ENCODE measurements around the gene HOXB4. TPM values are rescaled to one million over a fixed set of nuclear protein-coding genes. Genes with fewer than 3 reads are reported as not detected.

Gene HOXB4
- total and polyA plus RNA-seq, 10 of the 15 experiments (the other 5 are each of a cell fraction or from before 2014, with no cell fraction given): 0.35 to 5.8 (median 3.0) TPM

- TF ChIP-seq, protein P1, sequence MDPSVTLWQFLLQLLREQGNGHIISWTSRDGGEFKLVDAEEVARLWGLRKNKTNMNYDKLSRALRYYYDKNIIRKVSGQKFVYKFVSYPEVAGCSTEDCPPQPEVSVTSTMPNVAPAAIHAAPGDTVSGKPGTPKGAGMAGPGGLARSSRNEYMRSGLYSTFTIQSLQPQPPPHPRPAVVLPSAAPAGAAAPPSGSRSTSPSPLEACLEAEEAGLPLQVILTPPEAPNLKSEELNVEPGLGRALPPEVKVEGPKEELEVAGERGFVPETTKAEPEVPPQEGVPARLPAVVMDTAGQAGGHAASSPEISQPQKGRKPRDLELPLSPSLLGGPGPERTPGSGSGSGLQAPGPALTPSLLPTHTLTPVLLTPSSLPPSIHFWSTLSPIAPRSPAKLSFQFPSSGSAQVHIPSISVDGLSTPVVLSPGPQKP (IDR thresholded peaks at IDR 0.05; ENCODE audit: low read depth, low read length): no peak
- no peak for TF ChIP-seq HDAC6 (IDR thresholded peaks at IDR 0.05; ENCODE audit: unreplicated experiment)
These were observed 6.2 kb downstream of the HOXB4 start (continued) for GRCh38 chr17:48571826-48572417.

DNA sequence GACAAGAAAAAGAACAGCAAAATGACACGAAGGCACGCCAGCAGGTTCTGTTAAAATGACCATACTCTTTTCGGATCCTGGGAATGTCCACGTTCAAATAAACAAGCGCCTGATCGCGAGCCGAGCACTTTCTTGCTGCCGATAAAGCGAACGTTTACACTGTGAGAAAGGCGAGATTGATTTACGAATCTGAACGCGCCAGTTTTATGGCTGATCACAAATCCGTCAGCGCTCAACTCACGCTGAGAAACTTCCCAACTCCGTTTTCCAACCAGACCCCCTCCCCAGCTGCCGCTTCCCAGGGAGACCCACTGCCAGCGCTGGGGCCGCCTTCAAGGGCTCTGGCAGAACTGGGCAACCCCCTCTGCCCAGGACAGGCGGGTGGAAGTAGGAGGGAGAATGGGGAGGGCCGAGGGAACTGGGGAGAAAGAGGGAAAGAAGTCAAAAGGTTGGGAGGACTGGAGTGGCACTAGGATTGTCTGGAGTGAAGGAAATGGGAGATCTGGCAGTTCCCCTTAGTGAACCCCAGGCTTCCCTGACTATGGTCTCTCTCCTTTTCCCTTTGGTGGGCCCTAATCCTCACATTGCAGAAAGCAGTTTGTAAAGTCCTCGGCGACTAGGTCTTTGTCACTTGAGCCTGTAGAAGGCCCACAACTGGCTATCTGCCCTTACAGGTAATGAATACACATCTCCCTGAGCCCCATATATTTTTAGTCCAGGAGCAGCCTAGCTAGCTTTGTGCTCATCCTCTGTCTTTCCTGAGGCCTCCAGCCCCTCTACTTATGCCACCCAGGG is 6.9 kb downstream of the HOXB4 start:
- intact Hi-C loops (cut with micrococcal nuclease; ENCODE audit: unreplicated experiment): no loop called here
- 84% methylated on average over 26 of the region's 26 CpGs for WGBS (ENCODE audit: insufficient coverage, insufficient replicate concordance, low lambda C conversion rate, missing lambda C conversion rate)
- CTCF ChIA-PET: interaction anchor here (1.5 kb wide), 1 partner anchor 49 kb away, joined by 3 read pairs; no protein-coding TSS in a partner anchor

More for the DNA sequence above, 6.9 kb downstream of the HOXB4 start:
- no peaks in the 10 kb centered on the region for H4K20me1 ChIP-seq (ENCODE audit: control insufficient read depth, insufficient read depth)
- RAD21 ChIA-PET (ENCODE audit: unreplicated experiment): no interaction called here
- no peaks in the 10 kb centered on the region for H3K27me3 ChIP-seq (replicated peaks in 1 of 2; ENCODE audit: control insufficient read depth in 2 of 2, insufficient read depth in 2 of 2, low read length in 1 of 2)
- H3K4me1 ChIP-seq (ENCODE audit: control insufficient read depth, insufficient read depth, low read length): peaks cover 6% of the 10 kb centered on the region
- H3K9me3 ChIP-seq (replicated peaks; ENCODE audit: control insufficient read depth, insufficient read depth, low read length): no peaks in the 10 kb centered on the region
- in situ Hi-C loops (cut with MboI): no loop called here
- no peak for DNase-seq (ENCODE audit: low read depth, low spot score)
- no peak overlapping the region for H2AFZ ChIP-seq (ENCODE audit: control insufficient read depth, low read depth, low read length)
- no peak overlapping the region for H3K4me3 ChIP-seq
- no TSS peak for BruUV-seq (replicated peaks)
- no peak for ATAC-seq
- SMC1A ChIA-PET (ENCODE audit: uncharacterized antibody, unreplicated experiment): interaction anchor here (2.0 kb wide), 1 partner anchor 79 kb away, joined by 5 read pairs; no protein-coding TSS in a partner anchor
- no peak overlapping the region for H3K27ac ChIP-seq (ENCODE audit: control insufficient read depth, insufficient read depth)
- H3K9ac ChIP-seq (ENCODE audit: control insufficient read depth, insufficient read depth, low read length): no peak overlapping the region
- no peaks in the 10 kb centered on the region; a peak in 1 of 4 replicates for H3K36me3 ChIP-seq (ENCODE audit: control insufficient read depth in 2 of 2, insufficient read depth in 2 of 2, low read length in 1 of 2)
- no peak overlapping the region for H3K4me2 ChIP-seq (ENCODE audit: control insufficient read depth, insufficient read depth)
- FAIRE-seq: no peak
- TF ChIP-seq RCOR1 (conservative IDR thresholded peaks at IDR 0.05; ENCODE audit: low read depth, low read length) (no peak), JUNB (IDR thresholded peaks at IDR 0.05) (no peak), POLR2AphosphoS5 (IDR thresholded peaks at IDR 0.05; ENCODE audit: low read length) (no peak), ZNF687 (IDR thresholded peaks at IDR 0.05) (no peak), RB1 (IDR thresholded peaks at IDR 0.05; ENCODE audit: borderline replicate concordance) (no peak), YBX1 (IDR thresholded peaks at IDR 0.05) (no peak), ZNF384 (IDR thresholded peaks at IDR 0.05; ENCODE audit: borderline replicate concordance, low read depth, low read length) (no peak), SUPT20H (IDR thresholded peaks at IDR 0.05; ENCODE audit: borderline replicate concordance, control insufficient read depth, low read depth, low read length) (no peak)
- H3K79me2 ChIP-seq (ENCODE audit: control insufficient read depth, insufficient read depth, low read length): no peaks in the 10 kb centered on the region
- POLR2A ChIA-PET: no interaction called here

Measured in GM12878 (cell line).